Myometrial cell (primary cell): Measurements from ENCODE around the gene AMIGO3. TPM values are rescaled to one million over a fixed set of nuclear protein-coding genes. Genes with fewer than 3 reads are reported as not detected.

Source experiments
- total RNA-seq: library from RNA; depleted of rRNA; stranded (reverse); fragments of >200 nt; gene quantifications from 2 replicates; pipeline ENCODE4 v1.2.3, GENCODE V29; 2015

Gene AMIGO3
- total RNA-seq = 1.2 TPM in 1 of 2 replicates, not detected in the other

GRCh38 chr3:49719214-49719884 lies at the start of gene AMIGO3:
Gene AMIGO3 (minus strand): TSS chr3:49719684. CDS start chr3:49719465, 219 bp downstream.

DNA sequence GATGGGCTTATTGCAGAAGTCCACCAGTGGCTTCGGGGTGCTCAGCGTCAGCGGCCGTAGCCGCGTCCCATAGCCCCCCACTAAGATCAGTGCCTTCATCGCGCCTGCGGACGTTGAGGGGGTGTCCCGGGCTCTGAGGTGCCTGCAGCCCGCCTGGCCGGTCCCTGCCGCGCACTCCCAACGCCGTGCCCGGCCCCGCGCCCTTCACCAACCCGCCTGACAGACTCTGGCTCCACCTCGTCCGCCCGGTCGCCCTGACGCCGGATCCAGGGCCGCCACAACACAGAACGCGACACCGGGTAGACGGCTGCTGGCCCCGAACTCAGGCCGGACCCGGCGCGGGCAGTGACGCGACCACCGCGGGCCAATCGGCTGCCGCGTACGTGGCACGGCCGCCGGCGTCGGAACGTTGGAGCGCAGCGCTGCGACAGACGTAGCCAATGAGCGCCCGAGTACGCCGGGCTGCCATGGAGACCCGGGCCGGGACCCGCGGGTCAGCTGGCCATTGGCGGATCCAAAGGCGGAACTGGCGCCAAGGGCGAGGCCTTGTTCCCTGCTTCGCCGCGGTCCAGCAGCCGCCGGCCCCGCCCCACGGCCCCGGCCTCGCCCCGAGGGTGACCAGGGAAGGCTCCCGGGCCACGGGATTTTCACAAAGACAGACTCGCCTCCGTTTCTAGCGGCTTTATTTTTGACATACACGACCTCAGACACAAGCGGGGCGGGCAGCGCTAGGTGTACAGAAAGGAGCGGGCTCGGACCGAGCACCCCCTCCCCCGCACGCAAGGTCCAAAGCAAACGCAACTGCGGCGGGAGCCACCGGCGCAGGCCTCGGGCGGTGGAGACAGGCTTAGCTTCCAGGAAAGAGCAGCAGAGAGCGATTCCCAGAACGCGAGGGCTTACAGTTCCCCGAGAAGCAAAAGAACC lies 4.4 kb upstream of the AMIGO3 start, which contains the start of gene GMPPB:
Gene GMPPB, minus strand, starts transcription at position 324 of the 924 bp plus-strand sequence. Its CDS starts 225 bp downstream, at position 99.

DNA sequence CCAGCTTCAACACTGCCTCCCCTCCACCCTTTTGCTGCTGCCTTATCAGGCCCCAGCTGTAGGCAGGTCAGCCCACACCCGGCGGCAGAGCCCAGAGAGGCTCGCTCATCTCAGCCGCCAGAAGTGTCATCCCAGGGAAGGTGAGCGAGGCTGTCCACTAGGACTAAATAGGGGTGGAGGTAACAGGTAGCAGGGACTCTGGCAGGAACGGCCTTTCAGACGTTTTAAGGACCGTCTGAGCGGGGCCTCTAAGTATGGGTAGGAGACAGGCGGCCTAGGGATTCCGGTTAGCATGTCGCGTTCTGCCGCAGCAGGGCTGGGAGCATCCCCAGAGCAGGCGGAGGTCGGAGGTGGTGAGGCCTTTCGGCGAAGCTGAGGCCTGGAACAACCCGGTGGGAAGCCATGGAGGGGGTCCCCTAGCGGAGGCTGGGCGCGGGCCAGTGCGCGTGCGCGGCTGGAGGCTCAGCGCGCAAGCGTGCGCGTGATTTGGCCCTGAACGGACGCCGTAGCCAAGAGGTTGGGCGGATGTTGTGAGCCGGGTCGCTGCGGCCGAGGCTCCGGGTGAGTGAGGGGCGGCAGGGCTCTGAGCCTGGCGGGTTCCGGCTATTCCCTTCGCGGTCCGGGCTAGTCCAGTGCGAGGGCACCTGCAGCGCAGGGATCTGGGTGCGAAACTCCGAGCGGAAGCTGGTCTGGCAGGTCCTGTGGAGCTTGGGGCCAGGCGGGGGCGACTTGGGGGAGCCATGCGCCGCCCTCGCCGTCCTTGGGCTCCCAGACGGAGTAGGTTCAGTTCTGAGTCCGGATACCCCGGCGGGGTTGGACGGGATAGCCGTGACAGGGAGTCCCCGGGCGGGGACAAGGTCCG lies 30.2 kb downstream of the AMIGO3 start, which contains the start of the genes MST1 and RNF123:
Gene MST1, minus strand, starts transcription at position 429 of the 862 bp plus-strand sequence. CDS start 783 bp downstream, outside the sequence.
Gene RNF123, plus strand, starts transcription at position 512 of the 862 bp plus-strand sequence. CDS start 1,609 bp downstream, outside the sequence.

DNA sequence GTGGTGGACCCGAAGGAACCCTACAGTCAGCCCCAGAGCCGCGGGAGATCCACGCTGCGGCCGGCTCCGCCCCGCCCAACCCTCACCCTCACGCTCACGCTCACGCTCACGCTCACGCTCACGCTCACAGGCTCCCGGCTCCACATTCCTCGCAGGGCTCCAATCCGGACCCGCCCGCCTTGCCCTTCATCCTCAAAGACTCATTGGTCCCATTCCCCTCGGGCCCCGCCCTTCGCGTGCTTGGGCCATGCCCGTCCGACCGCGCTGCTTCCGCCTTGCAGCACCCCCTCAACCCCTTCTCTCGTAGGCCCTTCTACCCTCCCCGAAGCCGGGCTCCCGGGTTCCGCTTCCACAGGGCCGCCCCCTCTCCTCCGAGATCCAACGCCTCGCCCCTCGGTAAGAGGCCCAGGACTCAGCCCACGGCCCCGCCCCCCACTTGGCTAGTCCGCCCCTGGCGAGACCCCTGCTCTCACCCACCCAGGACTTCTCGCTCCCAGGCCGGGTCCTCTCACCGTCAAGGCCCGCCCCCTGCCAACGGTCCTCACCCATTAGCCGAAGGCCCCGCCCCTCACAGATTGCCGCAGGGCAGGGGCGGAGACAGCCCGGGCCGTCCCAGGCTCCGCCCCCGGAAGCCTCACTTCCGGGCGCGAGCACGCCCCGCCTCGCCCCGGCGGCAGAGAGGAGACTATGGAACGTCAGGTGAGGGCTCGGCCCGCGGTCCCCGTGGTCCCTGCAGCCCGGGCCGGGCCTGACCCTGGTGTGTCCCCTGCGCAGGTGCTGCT lies 45.6 kb downstream of the AMIGO3 start, which contains the start of gene APEH:
Gene APEH, plus strand, starts transcription at position 637 of the 782 bp plus-strand sequence. Its CDS starts 51 bp downstream, at position 688.

Other genes starting within 250 kb of the AMIGO3 start
- 82.2 and 84.0 TPM in 2 replicates for gene DAG1, start 249.4 kb downstream of the AMIGO3 start, total RNA-seq
- under 0.01 TPM in 1 of 2 replicates, not detected in the other for gene BSN, start 165.2 kb downstream of the AMIGO3 start, total RNA-seq
- 139 and 163 TPM in 2 replicates for gene APEH, start 45.3 kb downstream of the AMIGO3 start, total RNA-seq
- gene MST1, start 30.2 kb downstream of the AMIGO3 start, total RNA-seq = 3.7 and 4.8 TPM in 2 replicates
- gene RNF123, start 30.1 kb downstream of the AMIGO3 start, total RNA-seq = 22.5 and 30.6 TPM in 2 replicates
- gene GMPPB, start 4.3 kb upstream of the AMIGO3 start, total RNA-seq = 51.2 and 89.7 TPM in 2 replicates
- 25.1 and 30.5 TPM in 2 replicates for gene IP6K1, start 66.9 kb upstream of the AMIGO3 start, total RNA-seq
- not detected in 2 replicates for gene CDHR4, start 80.2 kb upstream of the AMIGO3 start, total RNA-seq
- gene INKA1, start 83.6 kb upstream of the AMIGO3 start, total RNA-seq = 2.5 and 7.5 TPM in 2 replicates
- 36.3 and 41.8 TPM in 2 replicates for gene UBA7, start 94.3 kb upstream of the AMIGO3 start, total RNA-seq
- 8.9 and 10.7 TPM in 2 replicates for gene TRAIP, start 136.9 kb upstream of the AMIGO3 start, total RNA-seq
- gene CAMKV, start 150.2 kb upstream of the AMIGO3 start, total RNA-seq = not detected in 2 replicates
- gene MST1R, start 184.2 kb upstream of the AMIGO3 start, total RNA-seq = under 0.01 and 0.53 TPM in 2 replicates
- gene MON1A, start 210.1 kb upstream of the AMIGO3 start, total RNA-seq = 22.0 and 26.5 TPM in 2 replicates
- gene RBM6, start 220.5 kb upstream of the AMIGO3 start, total RNA-seq = 28.0 and 28.9 TPM in 2 replicates